ENCODE measurements around the gene OR4S1. TPM values are rescaled to one million over a fixed set of nuclear protein-coding genes. Genes with fewer than 3 reads are reported as not detected.

OR4S1 gene
- total RNA-seq, 1 donor from 2014 or later: not detected

GRCh38 chr11:48354013-48354412 lies 48.0 kb downstream of the OR4S1 start:
- H3K4me3 Mint-ChIP-seq (ENCODE audit: unreplicated experiment): no peak overlapping the region
- TF ChIP-seq CTCF (IDR thresholded peaks at IDR 0.05): no peak
- H3K9me3 Mint-ChIP-seq (ENCODE audit: unreplicated experiment): peaks cover 37% of the 10 kb centered on the region
- H3K27me3 Mint-ChIP-seq (ENCODE audit: unreplicated experiment): no peaks in the 10 kb centered on the region
- no peaks in the 10 kb centered on the region for H3K4me1 Mint-ChIP-seq (ENCODE audit: unreplicated experiment)
- H3K36me3 Mint-ChIP-seq (ENCODE audit: unreplicated experiment): no peaks in the 10 kb centered on the region
- H3K27ac Mint-ChIP-seq (ENCODE audit: unreplicated experiment): no peak overlapping the region
- DNase-seq (ENCODE audit: extremely low spot score, unreplicated experiment): no peak

- DNase-seq (ENCODE audit: extremely low spot score, unreplicated experiment): no peak
- no peak overlapping the region for H3K27ac Mint-ChIP-seq (ENCODE audit: unreplicated experiment)
- no peaks in the 10 kb centered on the region for H3K4me1 Mint-ChIP-seq (ENCODE audit: unreplicated experiment)
- no peak for TF ChIP-seq CTCF (IDR thresholded peaks at IDR 0.05)
- peaks cover 41% of the 10 kb centered on the region for H3K9me3 Mint-ChIP-seq (ENCODE audit: unreplicated experiment)
- H3K4me3 Mint-ChIP-seq (ENCODE audit: unreplicated experiment): no peak overlapping the region
- H3K36me3 Mint-ChIP-seq (ENCODE audit: unreplicated experiment): no peaks in the 10 kb centered on the region
- H3K27me3 Mint-ChIP-seq (ENCODE audit: unreplicated experiment): no peaks in the 10 kb centered on the region
Measured at GRCh38 chr11:48354677-48355076, 48.7 kb downstream of the OR4S1 start.

Other genes starting within 250 kb of the OR4S1 start
- not detected in 2 replicates for gene OR4B1, start 89.4 kb upstream of the OR4S1 start, total RNA-seq
- not detected in 2 replicates for gene OR4X2, start 61.1 kb upstream of the OR4S1 start, total RNA-seq
- gene OR4X1, start 42.4 kb upstream of the OR4S1 start, total RNA-seq: not detected in 2 replicates
- not detected in 2 replicates for gene OR4C3, start 18.7 kb downstream of the OR4S1 start, total RNA-seq
- gene OR4C5, start 60.2 kb downstream of the OR4S1 start, total RNA-seq: not detected in 2 replicates
- not detected in 2 replicates for gene OR4A47, start 182.6 kb downstream of the OR4S1 start, total RNA-seq

Data from osteocyte (in vitro differentiated cells).